ENCODE measurements around the gene PPP1CB. TPM values are rescaled to one million over a fixed set of nuclear protein-coding genes. Genes with fewer than 3 reads are reported as not detected.

Gene PPP1CB
- total and polyA plus RNA-seq, 9 donors, result 90.9 to 421 (median 272) TPM

GRCh38 chr2:28705751-28706440 is 45.7 kb upstream of the PPP1CB start:
- no peak for DNase-seq
- Histone ChIP-seq H3K9me3 (no peaks in the 10 kb centered on the region), H3K27me3 (no peaks in the 10 kb centered on the region), H3K4me3 (no peak overlapping the region), H3K36me3 (no peaks in the 10 kb centered on the region), H3K27ac (no peak overlapping the region), H3K4me1 (ENCODE audit: insufficient read depth) (peaks cover 5% of the 10 kb centered on the region)
- intact Hi-C loops (cut with DNase I), result no loop called here
- whole genome bisulfite sequencing, 3 donors, result 94 to 96% (median 95%) methylated on average over 4 of the region's 4 CpGs
- TF ChIP-seq EP300 (IDR thresholded peaks at IDR 0.05) (no peak), CTCF (IDR thresholded peaks at IDR 0.05) (no peak)

- no peaks in the 10 kb centered on the region for H3K27me3 ChIP-seq
- WGBS, 3 donors, result 47 to 68% (median 56%) methylated on average over 1 of the region's 1 CpG
- DNase-seq, result no peak
- no peak overlapping the region for H3K27ac ChIP-seq
- TF ChIP-seq EP300 (IDR thresholded peaks at IDR 0.05) (no peak), POLR2A (IDR thresholded peaks at IDR 0.05) (no peak), CTCF (IDR thresholded peaks at IDR 0.05) (no peak)
- H3K9me3 ChIP-seq, result no peaks in the 10 kb centered on the region
- H3K4me3 ChIP-seq, result no peak overlapping the region
- H3K36me3 ChIP-seq, result no peaks in the 10 kb centered on the region
- H3K4me1 ChIP-seq (ENCODE audit: insufficient read depth), result peaks cover under 1% of the 10 kb centered on the region
- intact Hi-C loops (cut with DNase I), result no loop called here
These were observed 44.0 kb upstream of the PPP1CB start for GRCh38 chr2:28707592-28707991.

GRCh38 chr2:28709101-28709500 is 42.5 kb upstream of the PPP1CB start:
- Histone ChIP-seq H3K36me3 (no peaks in the 10 kb centered on the region), H3K9me3 (no peaks in the 10 kb centered on the region), H3K4me3 (no peak overlapping the region), H3K27me3 (no peaks in the 10 kb centered on the region), H3K27ac (no peak overlapping the region), H3K4me1 (ENCODE audit: insufficient read depth) (no peaks in the 10 kb centered on the region)
- no peak for DNase-seq
- TF ChIP-seq CTCF (IDR thresholded peaks at IDR 0.05) (no peak), POLR2A (IDR thresholded peaks at IDR 0.05) (no peak)
- WGBS, 3 donors, result 83 to 90% (median 90%) methylated on average over 8 of the region's 8 CpGs
- intact Hi-C loops (cut with DNase I), result no loop called here

- DNase-seq, result no peak
- Histone ChIP-seq H3K27ac (no peak overlapping the region), H3K9me3 (no peaks in the 10 kb centered on the region), H3K27me3 (no peaks in the 10 kb centered on the region), H3K4me1 (ENCODE audit: insufficient read depth) (no peaks in the 10 kb centered on the region), H3K4me3 (no peak overlapping the region), H3K36me3 (no peaks in the 10 kb centered on the region)
- TF ChIP-seq CTCF (IDR thresholded peaks at IDR 0.05) (no peak), EP300 (IDR thresholded peaks at IDR 0.05) (no peak), POLR2A (IDR thresholded peaks at IDR 0.05) (no peak)
- WGBS, 3 donors, result 94 to 96% (median 96%) methylated on average over 4 of the region's 4 CpGs
- intact Hi-C loops (cut with DNase I), result no loop called here
These were observed 41.1 kb upstream of the PPP1CB start for GRCh38 chr2:28710545-28710944.

Measured in ovary (tissue), 9 donors.